Ascending aorta (tissue), 2 donors: ENCODE data around the gene SLC35E2B. TPM values are rescaled to one million over a fixed set of nuclear protein-coding genes. Genes with fewer than 3 reads are reported as not detected.
"Not testable (repeated sequence)": the region's sequence is repeated elsewhere in the genome, so short reads cannot be mapped to it uniquely, and the experiment has no call there.

Experiments used
- DNase-seq, 2 donors: peaks; one replicate each; pipeline ENCODE4 v3.0.0-alpha.2; 2019; ENCODE audit warnings: low spot score in 2 of 2
- H3K27ac ChIP-seq, 2 donors: fragments of 200-600 bp; sonication (generic); one replicate each; pipeline ENCODE4 v1.5.1; 2016 to 2017; ENCODE audit warnings: mild to moderate bottlenecking in 1 of 2
- H3K27me3 ChIP-seq: fragments of 200-600 bp; sonication (generic); one replicate; pipeline ENCODE4 v1.5.1; 2017
- H3K36me3 ChIP-seq, 2 donors: fragments of 200-600 bp; sonication (generic); one replicate each; pipeline ENCODE4 v1.5.1; 2016
- H3K4me1 ChIP-seq, 2 donors: fragments of 200-600 bp; sonication (generic); one replicate each; pipeline ENCODE4 v1.5.1; 2016 to 2017; ENCODE audit warnings: mild to moderate bottlenecking in 1 of 2
- H3K4me3 ChIP-seq, 2 donors: fragments of 200-600 bp; sonication (generic); one replicate each; pipeline ENCODE4 v1.5.1; 2016 to 2017; ENCODE audit warnings: mild to moderate bottlenecking in 1 of 2
- H3K9me3 ChIP-seq, 2 donors: fragments of 200-600 bp; sonication (generic); one replicate each; pipeline ENCODE4 v1.5.1; 2016
- CTCF ChIP-seq, 3 experiments: fragments of 200-600 bp in 2 of 3; fragments of 450-650 bp in 1 of 3; sonication (generic) in 2 of 3; IDR thresholded peaks; one replicate each; pipeline ENCODE4 v1.5.1; 2016 to 2019; ENCODE audit warnings: antibody characterized with exemption in 3 of 3, mild to moderate bottlenecking in 1 of 3, moderate library complexity in 1 of 3
- intact Hi-C: fragments of 100-400 bp; cut with DNase I; formaldehyde crosslinking; loops from one replicate; pipeline ENCODE4 v1.15.1; 2023
- total RNA-seq: library from RNA; depleted of rRNA; stranded (reverse); fragments of >200 nt; gene quantifications from one replicate; pipeline ENCODE4 v1.1.0, GENCODE V29; 2016

Gene SLC35E2B
- total RNA-seq, 1 donor from 2014 or later, result 43.7 TPM

GRCh38 chr1:1664941-1665814, 27.4 kb downstream of the SLC35E2B start:
- intact Hi-C loops, result no loop called here
- Histone ChIP-seq H3K9me3 (no peaks in the 10 kb centered on the region), H3K4me3 (no peak overlapping the region), H3K27ac (no peak overlapping the region), H3K27me3 (no peaks in the 10 kb centered on the region), H3K4me1 (no peaks in the 10 kb centered on the region), H3K36me3 (peaks cover 43 to 44% of the 10 kb centered on the region in 2 donors)
- TF ChIP-seq CTCF (IDR thresholded peaks at IDR 0.05), result no peak
- no peak for DNase-seq

- H3K27me3 ChIP-seq, intact Hi-C loops, H3K4me3 ChIP-seq, H3K9me3 ChIP-seq, H3K4me1 ChIP-seq, DNase-seq, H3K27ac ChIP-seq: not testable (repeated sequence)
- peaks cover 35 to 37% of the 10 kb centered on the region in 2 donors for H3K36me3 ChIP-seq
These were observed 28.3 kb downstream of the SLC35E2B start for GRCh38 chr1:1664318-1664717.

GRCh38 chr1:1662830-1663560, 29.6 kb downstream of the SLC35E2B start:
- H3K36me3 ChIP-seq, result peaks cover 24 to 28% of the 10 kb centered on the region in 2 donors
- DNase-seq, H3K4me1 ChIP-seq, H3K9me3 ChIP-seq, H3K27me3 ChIP-seq, H3K4me3 ChIP-seq, intact Hi-C loops, H3K27ac ChIP-seq: not testable (repeated sequence)

GRCh38 chr1:1662392-1662791, 30.2 kb downstream of the SLC35E2B start:
- peaks cover 21 to 23% of the 10 kb centered on the region in 2 donors for H3K36me3 ChIP-seq
- H3K27me3 ChIP-seq, intact Hi-C loops, H3K4me1 ChIP-seq, H3K9me3 ChIP-seq, H3K27ac ChIP-seq, H3K4me3 ChIP-seq, DNase-seq: not testable (repeated sequence)

GRCh38 chr1:1658583-1659549, 33.7 kb downstream of the SLC35E2B start, which contains the start of gene CDK11B:
TSS of gene CDK11B (minus strand) at chr1:1659004. CDS start at chr1:1657485, 1,519 bp downstream.
- H3K27me3 ChIP-seq, H3K9me3 ChIP-seq: not testable (repeated sequence)
- Histone ChIP-seq H3K36me3 (peaks cover 29 to 32% of the 10 kb centered on the region in 2 donors), H3K27ac (peak within 1 kb of the TSS; percentile 96 to 99), H3K4me1 (peaks cover 0 to 14% of the 10 kb centered on the region in 2 donors), H3K4me3 (peak within 1 kb of the TSS; percentile 75 to 80)
- TF ChIP-seq CTCF (IDR thresholded peaks at IDR 0.05), result peak in 2 of 3 experiments; percentile 18 to 22
- peak; percentile 95 to 97 for DNase-seq
- intact Hi-C loops, result loop anchor here (2.0 to 5.0 kb wide), 2 partner anchors 28 to 42 kb away; partner anchors contain the start of gene MIB2

- H3K27ac ChIP-seq, H3K4me3 ChIP-seq, intact Hi-C loops, H3K27me3 ChIP-seq, H3K4me1 ChIP-seq, H3K9me3 ChIP-seq: not testable (repeated sequence)
- peak; percentile 3 to 53 for DNase-seq
- H3K36me3 ChIP-seq, result peaks cover 53 to 61% of the 10 kb centered on the region in 2 donors
These were observed 44.3 kb downstream of the SLC35E2B start for GRCh38 chr1:1648265-1648664.

- H3K4me3 ChIP-seq, intact Hi-C loops, H3K4me1 ChIP-seq, H3K27me3 ChIP-seq, H3K9me3 ChIP-seq, H3K27ac ChIP-seq: not testable (repeated sequence)
- DNase-seq, result peak; percentile 6 to 46
- H3K36me3 ChIP-seq, result peaks cover 48 to 56% of the 10 kb centered on the region in 2 donors
These were observed 44.9 kb downstream of the SLC35E2B start for GRCh38 chr1:1647567-1648241.

- H3K27ac ChIP-seq, H3K27me3 ChIP-seq, intact Hi-C loops, DNase-seq, H3K4me1 ChIP-seq, H3K4me3 ChIP-seq, H3K9me3 ChIP-seq: not testable (repeated sequence)
- H3K36me3 ChIP-seq, result peaks cover 34 to 43% of the 10 kb centered on the region in 2 donors
These were observed 46.3 kb downstream of the SLC35E2B start for GRCh38 chr1:1646326-1646725.

GRCh38 chr1:1640711-1641461, 51.7 kb downstream of the SLC35E2B start:
- H3K36me3 ChIP-seq, result peaks cover 25 to 30% of the 10 kb centered on the region in 2 donors
- intact Hi-C loops, H3K27ac ChIP-seq, H3K27me3 ChIP-seq, H3K9me3 ChIP-seq, H3K4me3 ChIP-seq, H3K4me1 ChIP-seq: not testable (repeated sequence)
- DNase-seq, result peak; percentile 0 to 30

GRCh38 chr1:1640081-1640480, 52.5 kb downstream of the SLC35E2B start:
- H3K36me3 ChIP-seq, result peaks cover 23 to 30% of the 10 kb centered on the region in 2 donors
- intact Hi-C loops, H3K4me1 ChIP-seq, H3K27ac ChIP-seq, H3K27me3 ChIP-seq, H3K9me3 ChIP-seq, H3K4me3 ChIP-seq: not testable (repeated sequence)
- peak; percentile 2 to 15 for DNase-seq
